HG03280 (cell line): Measurements from ENCODE around the gene C11orf86.

Experiments
- ATAC-seq: cut with Tn5 transposase; IDR thresholded peaks from one replicate; pipeline ENCODE4 v1.9.1; 2021; ENCODE audit warnings: mild to moderate bottlenecking, moderate library complexity; ENCODE audit not compliant: unreplicated experiment

C11orf86 gene

GRCh38 chr11:67022961-67023956, 48.2 kb downstream of the C11orf86 start, which contains the start of gene SYT12:
Gene SYT12, plus strand, starts transcription at chr11:67023134. Its CDS starts 7,011 bp downstream, at chr11:67030145.
- no peak for ATAC-seq

GRCh38 chr11:67023957-67024353, 48.9 kb downstream of the C11orf86 start:
- ATAC-seq: no peak

- ATAC-seq: no peak
Observed at GRCh38 chr11:67024410-67024809, 49.3 kb downstream of the C11orf86 start.

DNA sequence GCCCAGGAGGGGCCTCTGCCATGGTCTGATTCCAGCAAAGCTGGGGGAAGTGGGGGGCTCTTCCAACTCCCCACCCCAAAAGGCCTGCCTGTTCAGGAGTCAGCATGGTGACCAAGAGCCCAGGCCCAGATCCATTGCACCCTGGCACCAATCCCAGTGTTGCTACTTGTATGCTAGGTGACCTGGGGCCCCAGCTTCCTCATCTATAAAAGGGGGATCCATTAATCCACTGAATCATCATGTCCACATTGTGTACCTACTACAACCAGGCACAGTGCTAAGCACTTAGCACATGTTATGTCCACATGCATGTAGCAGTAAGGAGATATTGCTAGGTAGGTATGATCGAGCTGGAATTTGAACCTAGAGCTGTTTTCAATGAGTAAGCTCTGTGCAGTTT, 49.9 kb downstream of the C11orf86 start:
- no peak for ATAC-seq

- no peak for ATAC-seq
Observed at GRCh38 chr11:67025750-67026149, 50.6 kb downstream of the C11orf86 start.
